ENCODE measurements around the gene SH3RF3.

The SH3RF3 gene

GRCh38 chr2:109514857-109515256, 385.9 kb downstream of the SH3RF3 start:
- DNase-seq = no peak

GRCh38 chr2:109516445-109517117, 387.6 kb downstream of the SH3RF3 start:
- no peak for DNase-seq

- no peak for DNase-seq
These were observed 388.3 kb downstream of the SH3RF3 start for GRCh38 chr2:109517118-109517889.

- DNase-seq = no peak
These were observed 390.5 kb downstream of the SH3RF3 start for GRCh38 chr2:109519513-109519912.

- DNase-seq = no peak
These were observed 392.4 kb downstream of the SH3RF3 start for GRCh38 chr2:109521233-109522062.

- DNase-seq = no peak
These were observed 393.0 kb downstream of the SH3RF3 start for GRCh38 chr2:109522063-109522374.

GRCh38 chr2:109523121-109523520, 394.1 kb downstream of the SH3RF3 start:
- DNase-seq = no peak

- DNase-seq = no peak
These were observed 394.7 kb downstream of the SH3RF3 start for GRCh38 chr2:109523536-109524361.

- no peak for DNase-seq
These were observed 396.8 kb downstream of the SH3RF3 start for GRCh38 chr2:109525836-109526235.

- no peak for DNase-seq
These were observed 397.5 kb downstream of the SH3RF3 start for GRCh38 chr2:109526442-109526970.

GRCh38 chr2:109527079-109527478, 398.1 kb downstream of the SH3RF3 start:
- no peak for DNase-seq

- DNase-seq = no peak
These were observed 399.1 kb downstream of the SH3RF3 start for GRCh38 chr2:109527846-109528705.

GRCh38 chr2:109528811-109529501, 400.0 kb downstream of the SH3RF3 start:
- DNase-seq = no peak

- DNase-seq = no peak
These were observed 400.8 kb downstream of the SH3RF3 start for GRCh38 chr2:109529532-109530449.

- DNase-seq = no peak
These were observed 401.7 kb downstream of the SH3RF3 start for GRCh38 chr2:109530712-109531111.

GRCh38 chr2:109531221-109531620, 402.2 kb downstream of the SH3RF3 start:
- DNase-seq = no peak

GRCh38 chr2:109531896-109532727, 403.1 kb downstream of the SH3RF3 start:
- DNase-seq = no peak

GRCh38 chr2:109532728-109533076, 403.7 kb downstream of the SH3RF3 start:
- no peak for DNase-seq

- no peak for DNase-seq
These were observed 404.8 kb downstream of the SH3RF3 start for GRCh38 chr2:109533823-109534222.
